ENCODE data around the gene IL2RA. TPM values are rescaled to one million over a fixed set of nuclear protein-coding genes. Genes with fewer than 3 reads are reported as not detected.
A peak's percentile ranks its signal among the peaks of the same experiment; 100 is the strongest.

IL2RA gene
- total RNA-seq, 1 experiment from 2014 or later, result 0.59 TPM

- peaks cover 69 to 71% of the 10 kb centered on the region in 2 experiments for H3K36me3 ChIP-seq (ENCODE audit: control insufficient read depth in 1 of 2, insufficient read depth in 2 of 2, low read length in 2 of 2)
- no peak overlapping the region for H3K27ac ChIP-seq (ENCODE audit: low read depth, low read length)
- peak; percentile 13 for DNase-seq (ENCODE audit: low read depth, low spot score)
- peak; percentile 72 for ATAC-seq
- H3K9ac ChIP-seq (ENCODE audit: low read length), result no peak overlapping the region
- ChIA-PET CTCF (interaction anchor here (0.7 to 1.0 kb wide), 3 partner anchors 8 to 297 kb away, joined by 3 to 9 read pairs (median 3); no protein-coding TSS in a partner anchor), POLR2A (no interaction called here), RAD21 (ENCODE audit: low non-redundant PET in 1 of 2, low total read pairs in 2 of 2, uncharacterized antibody in 2 of 2, unreplicated experiment in 2 of 2) (interaction anchor here in 1 of 2 experiments (1.0 kb wide), 1 partner anchor 293 kb away, joined by 3 read pairs; no protein-coding TSS in a partner anchor)
- TF ChIP-seq, protein P1, sequence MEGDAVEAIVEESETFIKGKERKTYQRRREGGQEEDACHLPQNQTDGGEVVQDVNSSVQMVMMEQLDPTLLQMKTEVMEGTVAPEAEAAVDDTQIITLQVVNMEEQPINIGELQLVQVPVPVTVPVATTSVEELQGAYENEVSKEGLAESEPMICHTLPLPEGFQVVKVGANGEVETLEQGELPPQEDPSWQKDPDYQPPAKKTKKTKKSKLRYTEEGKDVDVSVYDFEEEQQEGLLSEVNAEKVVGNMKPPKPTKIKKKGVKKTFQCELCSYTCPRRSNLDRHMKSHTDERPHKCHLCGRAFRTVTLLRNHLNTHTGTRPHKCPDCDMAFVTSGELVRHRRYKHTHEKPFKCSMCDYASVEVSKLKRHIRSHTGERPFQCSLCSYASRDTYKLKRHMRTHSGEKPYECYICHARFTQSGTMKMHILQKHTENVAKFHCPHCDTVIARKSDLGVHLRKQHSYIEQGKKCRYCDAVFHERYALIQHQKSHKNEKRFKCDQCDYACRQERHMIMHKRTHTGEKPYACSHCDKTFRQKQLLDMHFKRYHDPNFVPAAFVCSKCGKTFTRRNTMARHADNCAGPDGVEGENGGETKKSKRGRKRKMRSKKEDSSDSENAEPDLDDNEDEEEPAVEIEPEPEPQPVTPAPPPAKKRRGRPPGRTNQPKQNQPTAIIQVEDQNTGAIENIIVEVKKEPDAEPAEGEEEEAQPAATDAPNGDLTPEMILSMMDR (IDR thresholded peaks at IDR 0.05 in 2 of 3, conservative IDR thresholded peaks at IDR 0.05 in 1 of 3; ENCODE audit: borderline replicate concordance in 1 of 3, insufficient read depth in 1 of 3, low read depth in 2 of 3, low read length in 2 of 3), result peak; percentile 53 to 70 (median 67)
- TF ChIP-seq EZH2 (IDR thresholded peaks at IDR 0.05), result no peak
- no peak for TF ChIP-seq SRF (IDR thresholded peaks at IDR 0.05; ENCODE audit: low read depth)
- no peak for TF ChIP-seq EZH2phosphoT487 (IDR thresholded peaks at IDR 0.05; ENCODE audit: borderline replicate concordance)
- TF ChIP-seq, protein P2, sequence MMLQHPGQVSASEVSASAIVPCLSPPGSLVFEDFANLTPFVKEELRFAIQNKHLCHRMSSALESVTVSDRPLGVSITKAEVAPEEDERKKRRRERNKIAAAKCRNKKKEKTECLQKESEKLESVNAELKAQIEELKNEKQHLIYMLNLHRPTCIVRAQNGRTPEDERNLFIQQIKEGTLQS (IDR thresholded peaks at IDR 0.05), result no peak
- TF ChIP-seq CBX3 (IDR thresholded peaks at IDR 0.05; ENCODE audit: low read depth), result 0 out of 2 replicates have a peak, but pooled peaks have one; percentile 22
- no peak for TF ChIP-seq TCF7L2 (IDR thresholded peaks at IDR 0.05; ENCODE audit: borderline replicate concordance, extremely low read depth, insufficient read depth, insufficient read length)
- TF ChIP-seq, protein P3, sequence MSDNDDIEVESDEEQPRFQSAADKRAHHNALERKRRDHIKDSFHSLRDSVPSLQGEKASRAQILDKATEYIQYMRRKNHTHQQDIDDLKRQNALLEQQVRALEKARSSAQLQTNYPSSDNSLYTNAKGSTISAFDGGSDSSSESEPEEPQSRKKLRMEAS (IDR thresholded peaks at IDR 0.05), result no peak
- TF ChIP-seq RAD21 (IDR thresholded peaks at IDR 0.05; ENCODE audit: low read depth), result peak; percentile 69
- no peak for TF ChIP-seq EGR1 (IDR thresholded peaks at IDR 0.05; ENCODE audit: low read depth)
- no peak overlapping the region for H3K4me3 ChIP-seq (replicated peaks in 1 of 2; ENCODE audit: low read depth in 1 of 2, low read length in 2 of 2)
- no peaks in the 10 kb centered on the region for H3K9me2 ChIP-seq (ENCODE audit: insufficient read depth)
- no peak overlapping the region for H2AFZ ChIP-seq (ENCODE audit: low read depth, low read length, poor library complexity, severe bottlenecking)
- no peaks in the 10 kb centered on the region for H3K9me3 ChIP-seq (ENCODE audit: control insufficient read depth in 1 of 2, insufficient read depth in 1 of 2, low read depth in 1 of 2, low read length in 2 of 2)
- peaks cover 68% of the 10 kb centered on the region for H3K79me2 ChIP-seq (ENCODE audit: insufficient read depth, low read length)
- peaks cover 7 to 9% of the 10 kb centered on the region in 2 experiments; a peak in 3 of 4 replicates for H3K4me1 ChIP-seq (ENCODE audit: control insufficient read depth in 1 of 2, insufficient read depth in 2 of 2, low read length in 2 of 2)
- no TSS peak for BruUV-seq (replicated peaks)
- H3K27me3 ChIP-seq (ENCODE audit: insufficient read depth, low read length), result no peaks in the 10 kb centered on the region
- no peak overlapping the region for H3K4me2 ChIP-seq (ENCODE audit: low read length)
- intact Hi-C loops (cut with micrococcal nuclease), result loop anchor here (1.0 to 5.0 kb wide), 2 partner anchors 93 to 292 kb away; partner anchors contain the start of gene PFKFB3
- peaks cover 6% of the 10 kb centered on the region; the same call in 1 of the 2 replicates for H4K20me1 ChIP-seq (ENCODE audit: insufficient read depth)
Observed at GRCh38 chr10:6108631-6109443, 46.7 kb upstream of the IL2RA start.

Data from HCT116 (cell line).